Measurements from ENCODE around the gene ACER2. TPM values are rescaled to one million over a fixed set of nuclear protein-coding genes. Genes with fewer than 3 reads are reported as not detected.
A peak's percentile ranks its signal among the peaks of the same experiment; 100 is the strongest.
"Not testable (repeated sequence)": the region's sequence is repeated elsewhere in the genome, so short reads cannot be mapped to it uniquely, and the experiment has no call there.

Gene ACER2
- total RNA-seq, 3 donors from 2014 or later: 5.3 to 11.5 (median 11.1) TPM

GRCh38 chr9:19380826-19381075, 28.1 kb upstream of the ACER2 start:
- intact Hi-C loops (cut with DNase I, micrococcal nuclease): loop anchor here in 1 of 2 donors (5.0 kb wide), 1 partner anchor 77 kb away; no protein-coding TSS in a partner anchor
- no peak for TF ChIP-seq CTCF (IDR thresholded peaks at IDR 0.05)
- H3K36me3 ChIP-seq (ENCODE audit: low read depth): peaks cover 5% of the 10 kb centered on the region
- peaks cover 19% of the 10 kb centered on the region for H3K4me1 ChIP-seq (ENCODE audit: low read depth)
- H3K4me3 ChIP-seq: peak overlapping the region; percentile 52
- no peak for DNase-seq
- ATAC-seq: no peak
- no peaks in the 10 kb centered on the region for H3K9me3 ChIP-seq

GRCh38 chr9:19381656-19382055, 27.2 kb upstream of the ACER2 start:
- no peak for TF ChIP-seq CTCF (IDR thresholded peaks at IDR 0.05)
- H3K9me3 ChIP-seq: no peaks in the 10 kb centered on the region
- ATAC-seq (no peak), DNase-seq (no peak)
- peaks cover 5% of the 10 kb centered on the region for H3K36me3 ChIP-seq (ENCODE audit: low read depth)
- no peak overlapping the region for H3K4me3 ChIP-seq
- peaks cover 19% of the 10 kb centered on the region for H3K4me1 ChIP-seq (ENCODE audit: low read depth)
- intact Hi-C loops (cut with DNase I, micrococcal nuclease): loop anchor here in 1 of 2 donors (5.0 kb wide), 1 partner anchor 76 kb away; no protein-coding TSS in a partner anchor

GRCh38 chr9:19385212-19385611, 23.6 kb upstream of the ACER2 start:
- H3K4me3 ChIP-seq; DNase-seq; H3K4me1 ChIP-seq (ENCODE audit: low read depth); H3K36me3 ChIP-seq (ENCODE audit: low read depth); H3K9me3 ChIP-seq; intact Hi-C loops (cut with DNase I, micrococcal nuclease); ATAC-seq: not testable (repeated sequence)

GRCh38 chr9:19385786-19386501, 22.9 kb upstream of the ACER2 start:
- H3K4me3 ChIP-seq: no peak overlapping the region
- H3K4me1 ChIP-seq (ENCODE audit: low read depth): no peaks in the 10 kb centered on the region
- DNase-seq (no peak), ATAC-seq (no peak)
- intact Hi-C loops (cut with DNase I, micrococcal nuclease): no loop called here
- no peaks in the 10 kb centered on the region for H3K36me3 ChIP-seq (ENCODE audit: low read depth)
- TF ChIP-seq CTCF (IDR thresholded peaks at IDR 0.05): no peak
- no peaks in the 10 kb centered on the region for H3K9me3 ChIP-seq

- intact Hi-C loops (cut with DNase I, micrococcal nuclease): no loop called here
- no peak overlapping the region for H3K4me3 ChIP-seq
- no peaks in the 10 kb centered on the region for H3K9me3 ChIP-seq
- no peak for TF ChIP-seq CTCF (IDR thresholded peaks at IDR 0.05)
- no peaks in the 10 kb centered on the region for H3K4me1 ChIP-seq (ENCODE audit: low read depth)
- H3K36me3 ChIP-seq (ENCODE audit: low read depth): no peaks in the 10 kb centered on the region
- no peak for DNase-seq
- ATAC-seq: no peak
These were observed 22.2 kb upstream of the ACER2 start for GRCh38 chr9:19386502-19387044.

- intact Hi-C loops (cut with DNase I, micrococcal nuclease): no loop called here
- no peak for DNase-seq
- Histone ChIP-seq H3K36me3 (ENCODE audit: low read depth) (no peaks in the 10 kb centered on the region), H3K9me3 (no peaks in the 10 kb centered on the region), H3K4me1 (ENCODE audit: low read depth) (no peaks in the 10 kb centered on the region), H3K4me3 (no peak overlapping the region)
- TF ChIP-seq CTCF (IDR thresholded peaks at IDR 0.05): no peak
- no peak for ATAC-seq
These were observed 21.5 kb upstream of the ACER2 start for GRCh38 chr9:19387317-19387716.

- H3K9me3 ChIP-seq; H3K36me3 ChIP-seq (ENCODE audit: low read depth); DNase-seq; H3K4me3 ChIP-seq; H3K4me1 ChIP-seq (ENCODE audit: low read depth); ATAC-seq; intact Hi-C loops (cut with DNase I, micrococcal nuclease): not testable (repeated sequence)
These were observed 19.3 kb upstream of the ACER2 start for GRCh38 chr9:19389539-19389938.

Measured in mucosa of descending colon (tissue), 3 donors.